Measurements from ENCODE around the gene IFT80.

Gene IFT80

GRCh38 chr3:160384639-160385318, 14.2 kb downstream of the IFT80 start:
- peaks cover 14% of the 10 kb centered on the region; the same call in 1 of the 2 replicates for H3K36me3 ChIP-seq (ENCODE audit: low read length)
- H4K20me1 ChIP-seq (ENCODE audit: low read depth, low read length), result 0 out of 2 replicates have a peak, but pooled peaks cover 8% of the 10 kb centered on the region
- H3K9me3 ChIP-seq (ENCODE audit: insufficient read depth, low read length), result no peaks in the 10 kb centered on the region
- H3K4me2 ChIP-seq (ENCODE audit: low read depth, low read length, poor library complexity, severe bottlenecking), result no peak overlapping the region
- H3F3A ChIP-seq (ENCODE audit: insufficient read depth), result no peaks in the 10 kb centered on the region
- no peaks in the 10 kb centered on the region for H3K27me3 ChIP-seq (ENCODE audit: low read length)
- no peak for TF ChIP-seq EZH2phosphoT487 (conservative IDR thresholded peaks at IDR 0.05; ENCODE audit: low read length)
- TF ChIP-seq CTCF (IDR thresholded peaks at IDR 0.05; ENCODE audit: insufficient read depth, low read length, poor library complexity, severe bottlenecking), result no peak
- H2AFZ ChIP-seq (ENCODE audit: low read depth, low read length, severe bottlenecking), result no peak overlapping the region
- H3K9ac ChIP-seq (ENCODE audit: low read length), result no peak overlapping the region
- H3K79me2 ChIP-seq (ENCODE audit: insufficient read depth, low read length), result peaks cover 29% of the 10 kb centered on the region
- H3K27ac ChIP-seq (ENCODE audit: low read depth, low read length), result no peak overlapping the region
- H3K9me2 ChIP-seq (replicated peaks; ENCODE audit: insufficient read depth, low read length), result no peaks in the 10 kb centered on the region
- H3K4me3 ChIP-seq (ENCODE audit: insufficient read depth, low read length, poor library complexity, severe bottlenecking), result no peak overlapping the region

- peaks cover 18% of the 10 kb centered on the region; the same call in 1 of the 2 replicates for H3K36me3 ChIP-seq (ENCODE audit: low read length)
- no peak overlapping the region for H3K9ac ChIP-seq (ENCODE audit: low read length)
- TF ChIP-seq CTCF (IDR thresholded peaks at IDR 0.05; ENCODE audit: insufficient read depth, low read length, poor library complexity, severe bottlenecking), result no peak
- no peak for TF ChIP-seq EZH2phosphoT487 (conservative IDR thresholded peaks at IDR 0.05; ENCODE audit: low read length)
- 0 out of 2 replicates have a peak, but pooled peaks cover 8% of the 10 kb centered on the region for H4K20me1 ChIP-seq (ENCODE audit: low read depth, low read length)
- no peaks in the 10 kb centered on the region for H3K9me3 ChIP-seq (ENCODE audit: insufficient read depth, low read length)
- no peaks in the 10 kb centered on the region for H3K9me2 ChIP-seq (replicated peaks; ENCODE audit: insufficient read depth, low read length)
- no peak overlapping the region for H3K4me2 ChIP-seq (ENCODE audit: low read depth, low read length, poor library complexity, severe bottlenecking)
- H3K4me3 ChIP-seq (ENCODE audit: insufficient read depth, low read length, poor library complexity, severe bottlenecking), result no peak overlapping the region
- H3F3A ChIP-seq (ENCODE audit: insufficient read depth), result no peaks in the 10 kb centered on the region
- H3K79me2 ChIP-seq (ENCODE audit: insufficient read depth, low read length), result peaks cover 27% of the 10 kb centered on the region
- no peaks in the 10 kb centered on the region for H3K27me3 ChIP-seq (ENCODE audit: low read length)
- no peak overlapping the region for H2AFZ ChIP-seq (ENCODE audit: low read depth, low read length, severe bottlenecking)
- no peak overlapping the region for H3K27ac ChIP-seq (ENCODE audit: low read depth, low read length)
These were observed 17.6 kb downstream of the IFT80 start for GRCh38 chr3:160381470-160381869.

GRCh38 chr3:160379628-160380214, 19.3 kb downstream of the IFT80 start:
- peaks cover 10% of the 10 kb centered on the region for H3K79me2 ChIP-seq (ENCODE audit: insufficient read depth, low read length)
- peaks cover 28% of the 10 kb centered on the region for H3K36me3 ChIP-seq (ENCODE audit: low read length)
- H4K20me1 ChIP-seq (ENCODE audit: low read depth, low read length), result 0 out of 2 replicates have a peak, but pooled peaks cover 8% of the 10 kb centered on the region
- no peak overlapping the region for H2AFZ ChIP-seq (ENCODE audit: low read depth, low read length, severe bottlenecking)
- no peak overlapping the region for H3K4me2 ChIP-seq (ENCODE audit: low read depth, low read length, poor library complexity, severe bottlenecking)
- H3K27ac ChIP-seq (ENCODE audit: low read depth, low read length), result no peak overlapping the region
- H3K9ac ChIP-seq (ENCODE audit: low read length), result no peak overlapping the region
- H3K9me3 ChIP-seq (ENCODE audit: insufficient read depth, low read length), result no peaks in the 10 kb centered on the region
- H3K4me3 ChIP-seq (ENCODE audit: insufficient read depth, low read length, poor library complexity, severe bottlenecking), result no peak overlapping the region
- TF ChIP-seq CTCF (IDR thresholded peaks at IDR 0.05; ENCODE audit: insufficient read depth, low read length, poor library complexity, severe bottlenecking) (no peak), EZH2phosphoT487 (conservative IDR thresholded peaks at IDR 0.05; ENCODE audit: low read length) (no peak)
- no peaks in the 10 kb centered on the region for H3K9me2 ChIP-seq (replicated peaks; ENCODE audit: insufficient read depth, low read length)
- peaks cover 2% of the 10 kb centered on the region; the same call in 1 of the 2 replicates for H3F3A ChIP-seq (ENCODE audit: insufficient read depth)
- no peaks in the 10 kb centered on the region for H3K27me3 ChIP-seq (ENCODE audit: low read length)
